Cortex of kidney (tissue), 1 donor: ENCODE data around the gene WNT10A.
"Not testable (repeated sequence)": the region's sequence is repeated elsewhere in the genome, so short reads cannot be mapped to it uniquely, and the experiment has no call there.

Experiments used
- DNase-seq: peaks from one replicate; lab custom pipeline; 2025; lab: John Stamatoyannopoulos, UW

The WNT10A gene

DNA sequence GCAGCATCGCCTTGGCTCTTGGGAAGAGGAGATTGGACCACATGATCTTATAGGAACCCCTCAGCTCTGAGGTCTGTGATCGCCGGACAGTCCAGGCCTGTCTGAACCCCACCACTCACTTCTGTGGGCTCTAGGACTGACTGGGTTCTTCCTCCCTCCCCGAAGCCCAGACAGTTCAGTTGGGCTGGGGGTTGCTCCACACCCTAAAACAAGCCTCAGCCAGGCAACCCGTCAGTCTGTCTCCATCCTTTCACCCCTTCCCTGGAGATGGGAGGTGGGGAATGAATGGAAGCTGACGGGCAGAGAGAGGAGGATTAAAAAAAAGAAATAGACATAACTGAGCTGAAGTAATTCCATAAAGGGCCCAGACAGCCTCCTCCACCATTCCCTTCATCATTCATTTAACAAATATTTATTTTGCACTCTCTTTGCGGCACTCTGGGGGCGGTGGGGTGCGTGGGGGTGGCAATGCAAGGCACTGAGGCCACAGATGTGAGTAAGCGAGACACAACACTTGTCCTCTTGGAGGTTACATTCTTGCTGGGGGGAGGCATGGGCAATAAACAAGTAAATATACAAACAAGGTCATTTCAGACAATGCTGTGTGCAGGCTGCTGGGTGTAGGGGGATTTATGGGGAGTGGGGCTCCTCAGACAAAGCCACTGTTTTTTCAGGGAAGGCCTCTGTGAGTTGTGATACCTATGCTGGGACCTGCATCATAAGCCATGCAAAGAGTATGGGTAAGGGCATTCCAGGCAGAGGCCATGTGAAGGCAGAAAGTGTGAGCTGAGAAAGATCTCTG, 12.9 kb downstream of the WNT10A start:
- DNase-seq = no peak

- no peak for DNase-seq
Observed at GRCh38 chr2:218894151-218894879, 13.7 kb downstream of the WNT10A start.

DNA sequence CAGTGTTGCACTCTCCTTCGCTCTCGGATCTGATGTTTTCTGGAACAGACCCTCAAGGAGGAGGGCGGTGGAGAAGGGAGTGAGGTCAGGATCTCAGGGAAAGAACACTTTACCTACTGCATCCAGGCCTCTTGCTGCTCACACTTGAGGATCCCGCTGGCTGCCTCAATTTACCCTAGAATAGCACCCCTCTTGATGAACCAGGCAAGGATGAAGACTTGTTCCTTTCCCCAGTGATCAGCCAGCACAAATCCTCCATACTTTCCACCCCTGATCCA, 14.2 kb downstream of the WNT10A start:
- DNase-seq = no peak

DNA sequence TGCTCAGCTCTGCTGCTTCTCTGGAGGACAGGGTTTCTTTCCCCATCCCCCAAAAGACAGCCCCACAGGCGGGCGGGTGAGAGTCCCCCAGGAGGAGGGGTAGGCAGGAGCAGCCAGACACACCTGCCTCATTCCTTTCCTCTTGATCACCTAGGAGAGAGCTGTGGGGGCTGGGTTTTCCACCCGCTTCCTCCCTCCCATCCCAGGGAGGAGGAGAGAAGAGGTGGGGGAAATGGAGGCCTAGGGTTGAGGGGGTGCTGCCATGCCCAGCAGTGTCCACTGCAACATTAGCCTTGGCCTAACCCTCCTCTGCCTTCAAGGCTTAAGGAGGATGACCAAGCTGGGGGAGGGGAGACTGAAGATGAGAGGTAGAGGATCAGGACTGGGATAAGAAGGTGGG, 14.7 kb downstream of the WNT10A start:
- no peak for DNase-seq

- no peak for DNase-seq
Observed at GRCh38 chr2:218895759-218896500, 15.3 kb downstream of the WNT10A start.

GRCh38 chr2:218896501-218897393, 16.1 kb downstream of the WNT10A start:
- no peak for DNase-seq

- DNase-seq = no peak
Observed at GRCh38 chr2:218897394-218898108, 16.9 kb downstream of the WNT10A start.

- no peak for DNase-seq
Observed at GRCh38 chr2:218898109-218898878, 17.6 kb downstream of the WNT10A start.

DNA sequence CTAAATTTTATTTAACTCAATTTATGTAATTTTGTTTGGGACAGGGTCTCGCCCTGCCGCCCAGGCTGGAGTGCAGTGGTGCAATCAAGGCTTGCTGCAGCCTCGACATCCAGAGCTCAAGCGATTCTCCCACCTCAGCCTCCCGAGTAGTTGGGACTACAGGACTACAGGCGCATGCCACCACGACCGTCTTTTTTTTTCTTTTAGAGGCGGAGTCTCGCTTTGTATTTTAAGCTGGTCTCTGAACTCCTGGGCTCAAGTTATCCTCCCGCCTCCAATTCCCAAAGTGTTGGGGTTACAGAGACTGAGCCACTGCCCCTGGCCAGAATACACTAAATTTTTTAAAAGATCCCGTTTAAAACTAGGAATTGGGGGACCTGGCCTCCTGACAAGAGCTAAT, 18.5 kb downstream of the WNT10A start:
- DNase-seq = no peak

DNA sequence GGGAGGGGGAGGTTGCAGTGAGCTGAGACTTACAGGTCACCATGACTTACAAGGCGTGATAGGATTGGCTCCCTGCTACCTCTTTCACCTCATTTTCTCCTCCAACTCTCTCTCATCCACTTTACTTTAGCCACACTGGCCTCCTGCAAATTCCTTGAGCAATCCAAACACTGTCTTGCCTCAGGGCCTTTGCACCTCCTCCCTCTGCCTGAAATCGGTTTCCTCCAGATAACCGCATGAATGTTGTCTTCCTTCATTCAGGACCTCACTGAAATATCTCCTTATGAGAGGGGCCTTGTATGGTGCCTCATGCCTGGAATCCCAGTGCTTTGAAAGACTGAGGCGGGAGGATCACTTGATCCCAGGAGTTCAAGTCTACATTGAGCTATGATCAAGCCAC, 21.8 kb downstream of the WNT10A start:
- DNase-seq = no peak

DNA sequence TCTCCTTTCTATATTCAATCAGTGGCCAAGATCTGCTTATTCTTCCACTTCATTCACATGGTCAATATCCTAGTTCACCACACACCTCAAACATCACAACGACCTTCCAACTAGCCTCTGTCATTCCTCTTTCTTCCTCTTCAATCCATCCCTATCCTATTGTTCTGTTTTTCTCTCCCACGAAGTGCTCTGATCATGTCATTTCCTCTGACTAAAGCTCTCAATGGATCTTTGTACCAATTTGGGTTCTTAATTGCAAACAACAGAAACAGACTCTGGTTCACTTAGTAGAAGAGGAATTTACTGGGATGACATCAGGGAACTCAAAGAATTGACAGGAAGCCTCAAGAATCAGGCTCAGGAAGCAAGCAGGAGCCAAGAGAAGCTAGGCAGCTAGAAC, 23.5 kb downstream of the WNT10A start:
- no peak for DNase-seq

GRCh38 chr2:218908721-218909619, 28.3 kb downstream of the WNT10A start:
- DNase-seq = no peak

- no peak for DNase-seq
Observed at GRCh38 chr2:218910741-218911140, 30.1 kb downstream of the WNT10A start.

DNA sequence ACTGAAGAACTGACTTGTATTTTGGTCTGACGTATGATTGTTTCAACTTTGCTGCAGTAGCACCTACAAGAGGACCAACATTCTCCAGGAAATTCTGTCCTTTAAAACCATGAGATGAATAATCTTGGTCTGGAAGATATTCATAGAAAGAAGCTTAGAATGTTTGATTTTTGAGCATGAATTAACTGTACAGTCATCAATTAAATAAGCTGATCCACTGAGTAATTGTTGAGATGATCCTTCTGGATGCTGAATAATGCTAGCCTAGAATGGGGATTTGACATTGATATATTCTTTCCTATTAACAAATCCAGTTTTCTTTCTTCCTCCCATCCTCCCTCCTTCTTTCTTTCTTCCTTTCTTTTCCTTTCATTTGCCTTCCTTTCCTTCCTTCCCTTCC, 39.9 kb downstream of the WNT10A start:
- DNase-seq = no peak

- no peak for DNase-seq
Observed at GRCh38 chr2:218924757-218925156, 44.1 kb downstream of the WNT10A start.

DNA sequence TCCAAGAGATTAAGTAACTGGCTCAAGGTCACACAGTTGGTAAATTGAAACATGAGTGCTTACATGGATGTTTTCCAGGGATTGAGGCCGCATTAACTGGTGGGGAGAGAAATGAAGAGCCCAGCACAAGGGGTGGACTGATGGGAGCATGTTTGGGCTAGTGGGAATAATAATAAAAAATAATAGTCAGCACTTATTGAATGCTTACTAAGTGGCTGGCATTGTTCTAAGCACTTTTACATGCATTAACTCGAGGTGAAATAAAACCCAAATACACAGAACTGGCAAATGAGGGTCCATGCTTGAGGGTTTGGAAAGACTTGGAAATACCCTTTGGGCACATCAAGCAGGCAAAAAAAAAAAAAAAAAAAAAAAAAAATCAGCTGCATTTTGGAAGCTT, 44.8 kb downstream of the WNT10A start:
- DNase-seq = no peak

GRCh38 chr2:218927422-218927821, 46.8 kb downstream of the WNT10A start:
- no peak for DNase-seq

GRCh38 chr2:218927876-218928275, 47.2 kb downstream of the WNT10A start:
- no peak for DNase-seq

GRCh38 chr2:218930488-218930887, 49.8 kb downstream of the WNT10A start:
- DNase-seq = not testable (repeated sequence)
